ENCODE data around the gene PRKCA. TPM values are rescaled to one million over a fixed set of nuclear protein-coding genes. Genes with fewer than 3 reads are reported as not detected.

PRKCA gene
- total RNA-seq, 1 donor from 2014 or later = 29.0 TPM

DNA sequence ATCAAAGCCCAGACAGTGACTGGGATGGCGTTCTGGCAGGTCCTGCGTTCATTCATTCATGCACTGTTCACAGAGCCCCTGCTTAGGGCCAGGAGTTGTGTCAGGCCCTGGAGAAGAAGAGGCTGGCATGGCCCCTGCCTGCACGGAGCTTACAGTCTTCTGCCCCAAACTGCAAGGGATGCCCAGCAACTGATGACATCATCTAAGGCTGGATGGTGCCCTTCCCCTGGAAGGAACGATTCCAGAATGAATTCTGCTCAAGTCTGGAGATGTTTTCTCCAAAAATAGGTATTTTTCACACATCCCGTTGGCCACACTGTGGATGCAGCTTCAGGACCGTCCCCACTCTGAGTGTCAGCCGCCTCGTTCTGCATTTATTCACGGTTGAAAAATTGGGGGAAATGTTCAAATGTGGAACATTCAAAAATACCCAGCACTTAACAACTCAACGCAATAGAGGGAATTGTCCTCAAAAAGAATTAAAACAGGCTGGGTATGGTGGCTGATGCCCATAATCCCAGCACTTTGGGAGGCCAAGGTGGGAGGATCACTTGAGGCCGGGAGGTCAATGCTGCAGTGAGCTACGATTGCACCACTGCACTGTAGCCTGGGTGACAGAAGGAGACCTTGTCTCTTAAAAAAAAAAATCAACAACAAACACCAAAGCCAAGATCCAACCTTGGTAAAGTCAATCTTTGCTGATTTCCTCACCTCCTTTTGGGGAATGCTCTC is 508.7 kb downstream of the PRKCA start:
- Histone ChIP-seq H3K4me3 (no peak overlapping the region), H3K9me3 (no peaks in the 10 kb centered on the region), H3K36me3 (no peaks in the 10 kb centered on the region), H3K27ac (no peak overlapping the region), H3K27me3 (ENCODE audit: low read depth) (no peaks in the 10 kb centered on the region), H3K4me1 (no peaks in the 10 kb centered on the region)
- DNase-seq (no peak), ATAC-seq (no peak)
- intact Hi-C loops (cut with DNase I) = no loop called here
- TF ChIP-seq, protein P1, sequence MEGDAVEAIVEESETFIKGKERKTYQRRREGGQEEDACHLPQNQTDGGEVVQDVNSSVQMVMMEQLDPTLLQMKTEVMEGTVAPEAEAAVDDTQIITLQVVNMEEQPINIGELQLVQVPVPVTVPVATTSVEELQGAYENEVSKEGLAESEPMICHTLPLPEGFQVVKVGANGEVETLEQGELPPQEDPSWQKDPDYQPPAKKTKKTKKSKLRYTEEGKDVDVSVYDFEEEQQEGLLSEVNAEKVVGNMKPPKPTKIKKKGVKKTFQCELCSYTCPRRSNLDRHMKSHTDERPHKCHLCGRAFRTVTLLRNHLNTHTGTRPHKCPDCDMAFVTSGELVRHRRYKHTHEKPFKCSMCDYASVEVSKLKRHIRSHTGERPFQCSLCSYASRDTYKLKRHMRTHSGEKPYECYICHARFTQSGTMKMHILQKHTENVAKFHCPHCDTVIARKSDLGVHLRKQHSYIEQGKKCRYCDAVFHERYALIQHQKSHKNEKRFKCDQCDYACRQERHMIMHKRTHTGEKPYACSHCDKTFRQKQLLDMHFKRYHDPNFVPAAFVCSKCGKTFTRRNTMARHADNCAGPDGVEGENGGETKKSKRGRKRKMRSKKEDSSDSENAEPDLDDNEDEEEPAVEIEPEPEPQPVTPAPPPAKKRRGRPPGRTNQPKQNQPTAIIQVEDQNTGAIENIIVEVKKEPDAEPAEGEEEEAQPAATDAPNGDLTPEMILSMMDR (IDR thresholded peaks at IDR 0.05) = no peak

- Histone ChIP-seq H3K27ac (no peak overlapping the region), H3K4me3 (no peak overlapping the region), H3K36me3 (no peaks in the 10 kb centered on the region), H3K27me3 (ENCODE audit: low read depth) (no peaks in the 10 kb centered on the region), H3K4me1 (no peaks in the 10 kb centered on the region), H3K9me3 (no peaks in the 10 kb centered on the region)
- ATAC-seq (no peak), DNase-seq (no peak)
- TF ChIP-seq, protein P1 (IDR thresholded peaks at IDR 0.05) = no peak
- intact Hi-C loops (cut with DNase I) = no loop called here
These were observed 509.3 kb downstream of the PRKCA start for GRCh38 chr17:66811683-66812054.

DNA sequence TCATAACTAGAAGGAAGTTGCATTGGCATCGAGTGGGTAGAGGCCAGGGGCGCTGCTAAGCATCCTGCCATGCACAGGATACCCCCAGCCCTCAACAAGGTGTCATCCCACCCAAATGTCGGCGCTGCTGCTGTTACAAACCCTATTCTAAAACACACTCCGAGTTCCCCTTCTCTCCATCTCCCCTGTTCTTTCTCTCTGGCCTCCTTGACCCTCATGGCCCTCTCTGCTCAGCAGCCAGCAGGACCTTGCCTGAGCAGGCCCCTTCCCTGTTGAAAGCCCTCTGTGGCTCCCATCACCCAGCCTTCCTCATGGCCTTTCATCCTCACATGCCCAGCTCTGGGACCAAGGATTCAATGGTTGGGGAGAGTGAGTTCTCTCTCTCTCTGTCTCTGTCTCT is 510.2 kb downstream of the PRKCA start:
- no peak overlapping the region for H3K27ac ChIP-seq
- peaks cover under 1% of the 10 kb centered on the region for H3K9me3 ChIP-seq
- no peaks in the 10 kb centered on the region for H3K4me1 ChIP-seq
- intact Hi-C loops (cut with DNase I) = no loop called here
- H3K36me3 ChIP-seq = no peaks in the 10 kb centered on the region
- no peak overlapping the region for H3K4me3 ChIP-seq
- ATAC-seq = no peak
- DNase-seq = no peak
- TF ChIP-seq, protein P1 (IDR thresholded peaks at IDR 0.05) = no peak
- no peaks in the 10 kb centered on the region for H3K27me3 ChIP-seq (ENCODE audit: low read depth)

- Histone ChIP-seq H3K27ac (no peak overlapping the region), H3K9me3 (peaks cover 6% of the 10 kb centered on the region), H3K27me3 (ENCODE audit: low read depth) (no peaks in the 10 kb centered on the region), H3K4me3 (no peak overlapping the region), H3K36me3 (no peaks in the 10 kb centered on the region), H3K4me1 (no peaks in the 10 kb centered on the region)
- no peak for DNase-seq
- ATAC-seq = no peak
- TF ChIP-seq, protein P1 (IDR thresholded peaks at IDR 0.05) = no peak
- intact Hi-C loops (cut with DNase I) = no loop called here
These were observed 510.9 kb downstream of the PRKCA start for GRCh38 chr17:66813296-66813695.

DNA sequence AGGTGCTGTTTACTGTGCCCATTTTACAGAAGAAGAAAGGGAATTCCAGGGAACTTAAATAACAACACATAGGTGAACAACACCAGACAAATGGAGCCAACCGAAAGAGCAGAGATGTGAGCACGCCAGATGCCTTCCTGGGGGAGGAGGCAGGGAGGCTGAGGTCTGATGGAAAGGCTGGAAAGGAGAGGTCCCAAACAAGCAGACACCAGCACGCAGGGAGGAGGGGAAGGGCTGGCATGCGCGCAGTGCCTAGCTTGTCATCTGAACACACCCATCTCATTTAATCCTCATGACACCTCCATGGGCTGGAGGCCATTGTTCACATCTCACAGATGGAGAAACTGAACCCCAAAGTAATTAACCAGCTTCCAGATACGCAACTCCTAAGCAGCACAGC is 511.6 kb downstream of the PRKCA start:
- Histone ChIP-seq H3K36me3 (no peaks in the 10 kb centered on the region), H3K9me3 (peaks cover 6% of the 10 kb centered on the region), H3K27ac (no peak overlapping the region), H3K4me1 (no peaks in the 10 kb centered on the region), H3K27me3 (ENCODE audit: low read depth) (no peaks in the 10 kb centered on the region), H3K4me3 (no peak overlapping the region)
- ATAC-seq = no peak
- intact Hi-C loops (cut with DNase I) = no loop called here
- TF ChIP-seq, protein P1 (IDR thresholded peaks at IDR 0.05) = no peak
- no peak for DNase-seq
